ENCODE results near the gene NUDT21. TPM values are rescaled to one million over a fixed set of nuclear protein-coding genes. Genes with fewer than 3 reads are reported as not detected.
A peak's percentile ranks its signal among the peaks of the same experiment; 100 is the strongest.

NUDT21 gene
- total RNA-seq, 1 donor from 2014 or later: 80.3 TPM

DNA sequence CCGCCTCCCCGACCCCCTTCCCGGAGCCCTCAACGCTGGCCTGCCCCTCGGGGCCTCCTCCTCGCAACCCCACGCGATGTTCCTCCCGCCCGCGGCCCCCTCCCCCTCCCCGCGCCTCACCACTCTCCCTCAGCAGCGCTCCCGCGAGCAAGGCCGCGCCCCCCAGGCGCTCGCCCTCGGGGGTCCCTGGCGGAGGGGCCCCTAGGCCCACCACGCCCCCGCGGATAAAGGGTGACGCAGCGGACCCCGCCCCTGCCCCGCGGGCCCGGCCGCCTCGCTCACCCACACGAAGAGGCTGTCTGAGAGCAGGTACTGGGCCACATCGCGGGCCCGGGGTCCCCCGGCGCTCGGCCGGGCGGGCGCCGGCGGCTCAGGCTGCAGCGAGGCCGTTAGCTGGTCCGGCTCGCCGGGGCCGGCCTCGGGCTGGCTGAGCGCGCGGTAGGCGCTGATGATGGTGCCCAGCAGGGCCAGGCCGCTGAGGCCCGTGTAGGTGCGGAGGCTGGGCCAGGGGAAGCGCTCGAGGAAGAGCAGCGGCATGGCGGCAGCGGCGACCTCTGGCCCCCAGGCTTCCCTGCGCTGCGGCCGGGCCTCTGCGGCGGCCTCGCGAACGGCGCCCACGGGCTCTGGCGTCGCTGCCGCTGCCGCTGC lies 26.2 kb downstream of the NUDT21 start:
- H3K27me3 ChIP-seq (ENCODE audit: low read depth): no peaks in the 10 kb centered on the region
- TF ChIP-seq, protein P1, sequence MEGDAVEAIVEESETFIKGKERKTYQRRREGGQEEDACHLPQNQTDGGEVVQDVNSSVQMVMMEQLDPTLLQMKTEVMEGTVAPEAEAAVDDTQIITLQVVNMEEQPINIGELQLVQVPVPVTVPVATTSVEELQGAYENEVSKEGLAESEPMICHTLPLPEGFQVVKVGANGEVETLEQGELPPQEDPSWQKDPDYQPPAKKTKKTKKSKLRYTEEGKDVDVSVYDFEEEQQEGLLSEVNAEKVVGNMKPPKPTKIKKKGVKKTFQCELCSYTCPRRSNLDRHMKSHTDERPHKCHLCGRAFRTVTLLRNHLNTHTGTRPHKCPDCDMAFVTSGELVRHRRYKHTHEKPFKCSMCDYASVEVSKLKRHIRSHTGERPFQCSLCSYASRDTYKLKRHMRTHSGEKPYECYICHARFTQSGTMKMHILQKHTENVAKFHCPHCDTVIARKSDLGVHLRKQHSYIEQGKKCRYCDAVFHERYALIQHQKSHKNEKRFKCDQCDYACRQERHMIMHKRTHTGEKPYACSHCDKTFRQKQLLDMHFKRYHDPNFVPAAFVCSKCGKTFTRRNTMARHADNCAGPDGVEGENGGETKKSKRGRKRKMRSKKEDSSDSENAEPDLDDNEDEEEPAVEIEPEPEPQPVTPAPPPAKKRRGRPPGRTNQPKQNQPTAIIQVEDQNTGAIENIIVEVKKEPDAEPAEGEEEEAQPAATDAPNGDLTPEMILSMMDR (IDR thresholded peaks at IDR 0.05): no peak
- peak overlapping the region; percentile 90 for H3K4me3 ChIP-seq
- ATAC-seq (peak; percentile 61 to 64), DNase-seq (peak; percentile 54)
- H3K27ac ChIP-seq: peak overlapping the region; percentile 87
- H3K4me1 ChIP-seq: peaks cover 28% of the 10 kb centered on the region
- no peaks in the 10 kb centered on the region for H3K9me3 ChIP-seq
- intact Hi-C loops (cut with DNase I): no loop called here
- no peaks in the 10 kb centered on the region for H3K36me3 ChIP-seq

- H3K4me1 ChIP-seq: peaks cover 28% of the 10 kb centered on the region
- ATAC-seq (no peak), DNase-seq (no peak)
- H3K27ac ChIP-seq: peak overlapping the region; percentile 87
- intact Hi-C loops (cut with DNase I): no loop called here
- peak overlapping the region; percentile 90 for H3K4me3 ChIP-seq
- no peaks in the 10 kb centered on the region for H3K9me3 ChIP-seq
- no peaks in the 10 kb centered on the region for H3K36me3 ChIP-seq
- no peaks in the 10 kb centered on the region for H3K27me3 ChIP-seq (ENCODE audit: low read depth)
- TF ChIP-seq, protein P1 (IDR thresholded peaks at IDR 0.05): no peak
Observed at GRCh38 chr16:56424404-56424764, 26.7 kb downstream of the NUDT21 start.

- H3K27ac ChIP-seq: peak overlapping the region; percentile 87
- ATAC-seq (no peak), DNase-seq (no peak)
- H3K27me3 ChIP-seq (ENCODE audit: low read depth): no peaks in the 10 kb centered on the region
- H3K4me3 ChIP-seq: peak overlapping the region; percentile 90
- no peaks in the 10 kb centered on the region for H3K9me3 ChIP-seq
- no peaks in the 10 kb centered on the region for H3K36me3 ChIP-seq
- intact Hi-C loops (cut with DNase I): no loop called here
- TF ChIP-seq, protein P1 (IDR thresholded peaks at IDR 0.05): no peak
- peaks cover 28% of the 10 kb centered on the region for H3K4me1 ChIP-seq
Observed at GRCh38 chr16:56423584-56424403, 27.3 kb downstream of the NUDT21 start.

- peaks cover 28% of the 10 kb centered on the region for H3K4me1 ChIP-seq
- H3K27ac ChIP-seq: no peak overlapping the region
- TF ChIP-seq, protein P1 (IDR thresholded peaks at IDR 0.05): no peak
- no peaks in the 10 kb centered on the region for H3K36me3 ChIP-seq
- ATAC-seq (no peak), DNase-seq (no peak)
- no peak overlapping the region for H3K4me3 ChIP-seq
- no peaks in the 10 kb centered on the region for H3K27me3 ChIP-seq (ENCODE audit: low read depth)
- intact Hi-C loops (cut with DNase I): no loop called here
- no peaks in the 10 kb centered on the region for H3K9me3 ChIP-seq
Observed at GRCh38 chr16:56422896-56423441, 28.2 kb downstream of the NUDT21 start.

DNA sequence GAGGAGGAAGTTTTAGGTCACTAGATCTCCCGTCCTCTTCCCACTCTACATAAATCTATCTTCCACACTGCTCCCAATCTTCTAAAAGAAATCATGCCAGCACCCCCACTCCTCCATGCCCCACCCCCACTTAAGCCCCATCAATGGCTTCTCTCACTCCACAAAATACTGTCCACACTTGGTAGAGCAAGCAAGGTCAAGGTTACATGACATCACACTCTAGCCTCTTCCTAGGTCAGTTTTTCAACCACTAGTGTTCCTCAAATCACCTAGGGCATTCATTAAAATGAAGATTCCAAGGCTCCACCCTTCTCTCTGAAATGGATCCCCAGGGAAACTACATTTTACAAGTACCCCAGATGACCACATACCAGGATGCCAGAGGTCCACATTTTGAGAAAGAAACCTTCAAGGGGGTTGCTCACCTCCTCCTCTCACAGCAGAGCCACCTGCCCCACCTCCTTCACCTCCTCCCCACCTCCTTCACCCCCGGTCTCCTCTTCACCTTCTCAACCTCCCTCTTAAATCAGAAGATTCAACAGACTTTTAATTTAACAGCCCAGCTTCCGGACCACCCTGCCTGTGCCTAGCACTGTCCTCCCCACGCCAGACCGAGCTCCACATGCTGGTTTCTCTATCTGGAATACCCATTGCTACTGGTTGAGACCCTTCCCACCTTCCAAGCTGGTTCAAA lies 29.0 kb downstream of the NUDT21 start:
- intact Hi-C loops (cut with DNase I): no loop called here
- Histone ChIP-seq H3K27ac (no peak overlapping the region), H3K4me3 (no peak overlapping the region), H3K9me3 (no peaks in the 10 kb centered on the region), H3K4me1 (peaks cover 28% of the 10 kb centered on the region), H3K27me3 (ENCODE audit: low read depth) (no peaks in the 10 kb centered on the region), H3K36me3 (no peaks in the 10 kb centered on the region)
- TF ChIP-seq, protein P1 (IDR thresholded peaks at IDR 0.05): no peak
- DNase-seq (no peak), ATAC-seq (no peak)

Measured in lower lobe of right lung (tissue), 2 donors.